T-helper 2 cell treated with Interferon-gamma antibody and Interleukin-4, amounts not matched to agents 5 μg/mL and 100 μg/mL, for 36 hours (primary cell): Measurements from ENCODE around the gene FOXO1.
"Not testable (repeated sequence)": the region's sequence is repeated elsewhere in the genome, so short reads cannot be mapped to it uniquely, and the experiment has no call there.

Source experiments
- DNase-seq: peaks from one replicate; pipeline ENCODE4 v3.0.0; 2021; ENCODE audit warnings: low spot score
- H3K27ac Mint-ChIP-seq: one replicate; pipeline ENCODE4 v1.8.0; 2021; ENCODE audit warnings: mild to moderate bottlenecking, mixed read lengths
- H3K27me3 Mint-ChIP-seq: one replicate; pipeline ENCODE4 v1.8.0; 2021; ENCODE audit warnings: low read depth, mixed read lengths
- H3K36me3 Mint-ChIP-seq: one replicate; pipeline ENCODE4 v1.8.0; 2021; ENCODE audit warnings: low read depth, mixed read lengths
- H3K4me1 Mint-ChIP-seq: one replicate; pipeline ENCODE4 v1.8.0; 2021; ENCODE audit warnings: low read depth, mixed read lengths
- H3K4me3 Mint-ChIP-seq: one replicate; pipeline ENCODE4 v1.8.0; 2022; ENCODE audit warnings: mild to moderate bottlenecking, moderate library complexity, mixed read lengths
- H3K9me3 Mint-ChIP-seq: one replicate; pipeline ENCODE4 v1.8.0; 2021; ENCODE audit warnings: mixed read lengths

The FOXO1 gene

DNA sequence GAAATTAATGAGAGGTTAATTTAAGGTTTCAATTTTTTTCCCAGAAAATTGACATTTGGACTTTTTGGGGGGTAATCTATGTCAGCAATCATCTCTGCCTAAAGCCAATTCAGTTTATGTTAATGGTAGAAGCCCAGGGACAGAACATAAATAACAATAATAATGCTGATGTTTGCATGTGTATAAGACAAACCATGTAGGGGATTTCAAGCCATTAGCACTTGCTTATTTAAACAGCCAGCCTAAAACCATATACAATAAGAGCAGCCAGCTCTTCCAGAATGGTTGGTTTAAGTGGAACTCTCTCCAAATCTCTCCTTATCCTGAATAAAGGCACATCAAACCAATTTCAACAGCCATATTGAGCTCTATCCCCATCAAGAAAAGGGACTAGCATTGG is 7.0 kb upstream of the FOXO1 start:
- Mint-ChIP-seq H3K27me3 (no peaks in the 10 kb centered on the region), H3K9me3 (no peaks in the 10 kb centered on the region), H3K4me1 (peaks cover 17% of the 10 kb centered on the region), H3K4me3 (no peak overlapping the region), H3K36me3 (no peaks in the 10 kb centered on the region), H3K27ac (no peak overlapping the region)
- no peak for DNase-seq

GRCh38 chr13:40672765-40673397 is 6.4 kb upstream of the FOXO1 start:
- H3K36me3 Mint-ChIP-seq = no peaks in the 10 kb centered on the region
- no peak overlapping the region for H3K4me3 Mint-ChIP-seq
- no peaks in the 10 kb centered on the region for H3K9me3 Mint-ChIP-seq
- no peaks in the 10 kb centered on the region for H3K27me3 Mint-ChIP-seq
- H3K4me1 Mint-ChIP-seq = peaks cover 22% of the 10 kb centered on the region
- no peak overlapping the region for H3K27ac Mint-ChIP-seq
- no peak for DNase-seq

DNA sequence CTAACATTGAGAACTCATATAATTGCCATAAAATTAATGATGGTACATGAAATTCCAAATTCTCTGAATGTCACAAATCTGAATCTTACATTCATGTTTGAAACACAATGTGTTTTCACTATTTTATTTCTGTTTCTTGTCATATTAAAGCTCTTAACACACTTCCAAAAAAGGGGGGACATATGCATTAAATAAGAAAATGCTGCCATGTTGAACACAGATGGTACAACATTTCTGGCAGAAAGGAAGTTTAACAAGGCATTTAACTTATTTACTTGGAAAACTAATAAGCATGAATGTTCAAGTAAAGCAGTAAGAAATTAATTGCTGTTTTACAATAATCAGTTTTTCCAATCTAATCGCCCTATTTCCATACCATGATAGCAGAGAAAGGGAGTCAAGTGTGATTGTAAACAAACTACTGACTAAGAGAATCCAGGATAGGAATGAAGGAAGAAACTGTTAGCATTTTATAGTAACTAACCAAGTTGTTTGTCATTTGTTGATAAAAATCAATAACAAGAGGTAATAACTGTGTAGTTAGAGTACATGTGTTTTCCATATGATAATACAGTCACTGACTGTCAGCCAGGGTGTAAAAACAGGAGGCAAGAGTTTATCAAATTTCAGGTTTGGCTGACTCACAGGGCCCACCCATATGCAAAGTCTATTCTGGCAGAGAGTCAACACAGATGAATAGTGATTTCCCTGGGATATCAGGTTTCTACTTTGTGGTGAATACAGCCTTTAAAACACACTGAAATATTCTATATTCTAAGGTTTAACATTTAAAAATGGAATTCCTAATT is 5.7 kb upstream of the FOXO1 start:
- Mint-ChIP-seq H3K4me1 (peaks cover 29% of the 10 kb centered on the region), H3K9me3 (no peaks in the 10 kb centered on the region), H3K27ac (no peak overlapping the region), H3K27me3 (no peaks in the 10 kb centered on the region), H3K4me3 (no peak overlapping the region), H3K36me3 (no peaks in the 10 kb centered on the region)
- DNase-seq = no peak

- Mint-ChIP-seq H3K9me3 (no peaks in the 10 kb centered on the region), H3K27me3 (no peaks in the 10 kb centered on the region), H3K4me1 (peaks cover 29% of the 10 kb centered on the region), H3K4me3 (no peak overlapping the region), H3K27ac (no peak overlapping the region), H3K36me3 (no peaks in the 10 kb centered on the region)
- no peak for DNase-seq
Observed at GRCh38 chr13:40670307-40670706, 3.9 kb upstream of the FOXO1 start.

DNA sequence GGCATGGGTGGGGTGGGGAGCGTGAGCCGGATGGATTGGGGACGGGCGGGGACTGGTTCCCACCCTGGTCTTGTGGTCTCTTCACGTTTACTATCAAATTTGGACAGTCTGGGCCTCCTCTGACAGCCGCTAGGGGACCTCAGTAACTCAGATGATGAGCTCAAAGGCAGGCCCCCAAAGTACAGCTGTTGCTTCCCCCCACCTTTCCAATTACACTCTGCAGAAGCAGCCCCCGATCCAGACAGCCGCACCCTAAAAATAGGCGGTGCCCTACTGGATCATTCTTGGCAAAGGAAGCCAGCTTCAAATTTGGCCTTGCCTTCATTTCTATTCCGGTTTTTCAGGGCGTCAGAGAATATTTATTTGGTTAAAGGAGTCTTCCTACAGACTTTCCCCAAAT is 1.9 kb upstream of the FOXO1 start:
- Mint-ChIP-seq H3K27ac (peak overlapping the region; percentile 34), H3K4me3 (peak overlapping the region; percentile 86), H3K36me3 (peaks cover 5% of the 10 kb centered on the region), H3K9me3 (no peaks in the 10 kb centered on the region), H3K4me1 (peaks cover 34% of the 10 kb centered on the region), H3K27me3 (no peaks in the 10 kb centered on the region)
- no peak for DNase-seq

DNA sequence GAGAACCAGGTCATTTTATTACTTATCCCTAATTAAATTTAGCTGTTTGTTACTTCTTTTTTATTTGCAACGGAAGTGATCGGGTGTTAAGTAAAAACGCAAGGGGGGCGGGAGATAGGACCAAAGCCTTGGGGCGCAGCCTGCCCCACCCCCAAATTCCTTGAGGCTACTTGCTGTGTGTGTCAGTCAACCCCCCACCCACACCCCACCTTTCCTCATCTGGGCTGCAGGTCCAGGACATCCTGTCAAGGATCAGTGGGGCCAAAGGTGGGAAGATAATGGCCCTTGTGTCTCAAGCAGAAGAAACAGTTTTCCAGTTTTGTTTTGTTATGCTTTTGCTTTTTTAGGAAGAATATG is 1.2 kb upstream of the FOXO1 start:
- H3K27ac Mint-ChIP-seq = peak overlapping the region; percentile 62
- peaks cover 34% of the 10 kb centered on the region for H3K4me1 Mint-ChIP-seq
- peak overlapping the region; percentile 86 for H3K4me3 Mint-ChIP-seq
- peaks cover 8% of the 10 kb centered on the region for H3K36me3 Mint-ChIP-seq
- DNase-seq = no peak
- H3K9me3 Mint-ChIP-seq = no peaks in the 10 kb centered on the region
- H3K27me3 Mint-ChIP-seq = no peaks in the 10 kb centered on the region

DNA sequence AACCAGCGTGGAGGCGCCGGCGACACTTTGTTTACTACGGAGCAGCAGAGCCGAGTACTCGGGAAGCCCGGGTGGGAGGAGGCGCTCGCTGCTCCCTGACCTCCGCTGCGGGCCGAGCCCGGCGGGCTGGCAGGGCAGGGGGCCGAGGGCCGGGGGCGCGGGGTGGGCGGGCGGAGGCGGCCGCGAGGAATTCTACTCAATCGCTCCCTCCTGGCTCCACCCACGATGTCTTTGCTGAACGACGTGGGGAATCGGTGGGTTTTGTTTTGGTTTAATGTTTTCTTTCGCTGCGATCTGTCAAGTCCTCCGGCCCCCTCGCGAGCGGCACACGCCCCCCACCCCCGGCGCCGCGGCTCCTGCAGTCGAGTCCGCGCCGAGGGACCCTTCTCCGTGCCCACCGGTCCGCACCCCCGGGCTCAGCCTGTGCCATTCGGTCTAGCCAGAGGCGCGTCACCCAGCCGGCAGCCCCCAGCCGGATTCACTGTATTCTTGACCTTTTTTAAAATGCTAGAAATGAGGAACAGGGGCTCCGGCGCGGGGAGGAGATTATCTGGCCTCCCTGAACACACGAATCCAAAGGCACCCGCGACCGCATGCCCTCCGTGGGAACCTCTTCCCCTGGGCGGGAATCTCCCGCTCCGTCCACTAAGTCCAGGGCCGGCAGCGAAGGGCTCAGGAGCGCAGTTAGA is 636 bp upstream of the FOXO1 start:
- Mint-ChIP-seq H3K4me1 (peaks cover 33% of the 10 kb centered on the region), H3K27me3 (no peaks in the 10 kb centered on the region), H3K4me3 (peak overlapping the region; percentile 86), H3K36me3 (peaks cover 10% of the 10 kb centered on the region), H3K9me3 (no peaks in the 10 kb centered on the region), H3K27ac (peak overlapping the region; percentile 84)
- DNase-seq = no peak

GRCh38 chr13:40665126-40666044 is 1.1 kb downstream of the FOXO1 start:
- peaks cover 45% of the 10 kb centered on the region for H3K4me1 Mint-ChIP-seq
- no peaks in the 10 kb centered on the region for H3K9me3 Mint-ChIP-seq
- peak overlapping the region; percentile 88 for H3K4me3 Mint-ChIP-seq
- peaks cover 15% of the 10 kb centered on the region for H3K36me3 Mint-ChIP-seq
- DNase-seq = peak; percentile 42
- peak overlapping the region; percentile 93 for H3K27ac Mint-ChIP-seq
- H3K27me3 Mint-ChIP-seq = no peaks in the 10 kb centered on the region

DNA sequence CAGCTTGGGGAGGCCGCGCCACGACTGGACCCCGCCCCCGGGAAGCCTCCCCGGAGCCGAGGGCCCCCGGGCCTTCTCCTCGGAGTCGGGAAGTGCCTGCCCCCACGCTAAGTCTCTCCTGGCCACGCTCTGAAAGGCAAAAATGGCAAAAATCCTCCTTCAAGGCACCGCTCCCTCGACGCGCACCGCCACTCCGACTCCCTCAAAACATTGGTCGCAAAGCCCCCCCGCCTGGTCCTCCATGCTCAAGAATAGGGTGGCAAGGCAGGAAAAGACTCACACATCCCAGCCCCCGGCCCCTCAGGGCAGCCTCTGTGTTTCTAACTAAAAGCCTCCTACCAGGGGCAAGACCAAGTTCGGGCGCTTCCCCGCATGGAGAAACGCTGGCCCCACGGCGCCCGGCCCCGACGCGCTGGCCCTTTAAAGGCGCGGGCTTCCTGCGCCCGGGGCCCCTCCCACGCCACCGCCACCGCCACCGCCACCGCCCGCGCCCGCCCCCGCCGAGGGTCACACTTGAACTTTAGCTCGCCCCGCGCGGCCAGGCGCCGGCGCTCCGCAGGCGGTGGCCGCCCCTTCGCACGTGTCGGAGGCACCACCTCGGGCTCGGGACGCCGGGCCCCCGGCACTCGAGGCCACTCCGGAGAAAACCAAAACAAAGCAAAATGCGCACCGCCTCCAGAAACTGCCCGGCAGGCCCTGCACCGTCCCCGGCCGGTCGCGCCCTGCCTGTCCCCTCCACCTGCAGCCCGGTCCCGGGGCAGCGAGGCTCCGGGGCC is 1.9 kb downstream of the FOXO1 start:
- peaks cover 15% of the 10 kb centered on the region for H3K36me3 Mint-ChIP-seq
- DNase-seq = peak; percentile 78
- no peaks in the 10 kb centered on the region for H3K9me3 Mint-ChIP-seq
- no peaks in the 10 kb centered on the region for H3K27me3 Mint-ChIP-seq
- peaks cover 52% of the 10 kb centered on the region for H3K4me1 Mint-ChIP-seq
- H3K4me3 Mint-ChIP-seq = peak overlapping the region; percentile 91
- H3K27ac Mint-ChIP-seq = peak overlapping the region; percentile 94

DNA sequence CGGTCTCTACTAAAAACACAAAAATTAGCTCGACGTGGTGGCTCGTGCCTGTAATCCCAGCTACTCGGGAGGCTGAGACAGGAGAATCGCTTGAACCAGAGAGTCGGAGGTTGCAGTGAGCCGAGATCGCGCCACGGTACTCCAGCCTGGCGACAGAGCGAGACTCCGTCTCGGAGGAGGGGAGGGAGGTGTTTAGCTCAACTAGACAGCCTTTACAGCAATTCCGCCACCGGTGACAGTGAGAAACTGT is 2.4 kb downstream of the FOXO1 start:
- H3K4me1 Mint-ChIP-seq = peaks cover 55% of the 10 kb centered on the region
- peak overlapping the region; percentile 94 for H3K27ac Mint-ChIP-seq
- peak overlapping the region; percentile 91 for H3K4me3 Mint-ChIP-seq
- not testable (repeated sequence) for DNase-seq, H3K9me3 Mint-ChIP-seq, H3K27me3 Mint-ChIP-seq
- peaks cover 15% of the 10 kb centered on the region for H3K36me3 Mint-ChIP-seq

DNA sequence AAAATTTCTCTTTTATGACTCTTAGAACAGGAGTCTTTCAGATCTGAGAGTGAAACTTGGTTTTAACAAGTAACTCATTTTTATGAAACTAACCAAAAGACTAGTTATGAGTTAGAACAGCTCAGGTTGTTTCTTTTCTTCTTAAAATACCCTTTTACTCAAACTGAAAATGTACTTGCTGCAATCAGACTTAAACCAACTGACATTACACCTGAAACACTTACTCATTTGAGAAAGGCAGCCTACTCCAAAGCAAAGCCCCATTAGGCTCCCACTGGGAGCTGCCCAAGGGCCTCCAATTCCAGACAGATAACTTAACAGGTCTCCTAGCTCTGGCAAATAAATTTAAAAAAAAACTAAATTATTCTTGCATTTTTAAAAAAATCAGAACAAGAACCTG is 3.6 kb downstream of the FOXO1 start:
- H3K36me3 Mint-ChIP-seq = peaks cover 21% of the 10 kb centered on the region

DNA sequence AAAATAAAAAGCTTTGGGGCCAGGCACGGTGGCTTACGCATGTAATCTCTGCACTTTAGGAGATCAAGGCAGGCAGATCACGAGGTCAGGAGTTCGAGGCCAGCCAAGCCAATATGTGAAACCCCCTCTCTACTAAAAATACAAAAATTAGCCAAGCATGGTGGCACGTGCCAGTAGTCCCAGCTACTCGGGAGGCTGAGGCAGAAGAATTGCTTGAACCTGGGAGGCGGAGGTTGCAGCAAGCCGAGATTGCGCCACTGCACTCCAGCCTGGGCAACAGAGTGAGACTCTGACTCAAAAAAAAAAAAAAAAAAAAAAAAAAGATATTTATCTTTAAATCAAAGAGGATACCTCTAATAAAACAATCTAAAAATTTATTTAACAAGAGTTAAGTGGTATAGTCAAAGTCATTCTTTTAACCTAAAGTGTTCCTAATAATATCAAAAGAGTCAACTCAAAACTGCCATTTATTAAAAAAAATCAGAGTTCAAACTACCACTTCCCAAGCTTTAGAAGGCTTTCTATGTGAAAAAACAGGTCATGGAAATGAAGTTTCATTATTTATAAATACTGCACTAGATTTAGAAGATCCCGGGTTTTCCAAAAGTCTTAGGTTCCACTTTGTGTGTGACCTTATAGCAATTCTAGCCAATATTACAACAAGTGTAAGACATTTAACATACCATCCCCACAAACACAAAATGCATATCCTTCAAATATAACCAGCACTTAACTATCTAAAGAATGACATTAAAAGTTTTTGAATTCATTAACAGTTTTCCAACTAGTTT is 4.4 kb downstream of the FOXO1 start:
- Mint-ChIP-seq H3K9me3 (peaks cover 4% of the 10 kb centered on the region), H3K4me1 (peaks cover 54% of the 10 kb centered on the region), H3K27me3 (no peaks in the 10 kb centered on the region), H3K27ac (peak overlapping the region; percentile 94), H3K36me3 (peaks cover 26% of the 10 kb centered on the region), H3K4me3 (peak overlapping the region; percentile 91)
- DNase-seq = no peak

More for the DNA sequence above, 3.6 kb downstream of the FOXO1 start:
- peak overlapping the region; percentile 91 for H3K4me3 Mint-ChIP-seq
- peaks cover 4% of the 10 kb centered on the region for H3K9me3 Mint-ChIP-seq
- peak; percentile 44 for DNase-seq
- peak overlapping the region; percentile 94 for H3K27ac Mint-ChIP-seq
- peaks cover 54% of the 10 kb centered on the region for H3K4me1 Mint-ChIP-seq
- no peaks in the 10 kb centered on the region for H3K27me3 Mint-ChIP-seq
